HFFc6 (cell line): ENCODE results near the gene NUCB2. TPM values are rescaled to one million over a fixed set of nuclear protein-coding genes. Genes with fewer than 3 reads are reported as not detected.

Source experiments
- DNase-seq: peaks from one replicate; pipeline ENCODE4 v3.0.0-alpha.2; 2018
- H3K27ac Mint-ChIP-seq: 2 replicates; pipeline ENCODE4 v1.8.0; 2020; ENCODE audit warnings: mild to moderate bottlenecking, mixed read lengths
- H3K27me3 Mint-ChIP-seq: 2 replicates; pipeline ENCODE4 v1.8.0; 2021; ENCODE audit warnings: mild to moderate bottlenecking, moderate library complexity, mixed read lengths; ENCODE audit not compliant: insufficient read depth
- H3K36me3 Mint-ChIP-seq: 2 replicates; pipeline ENCODE4 v1.8.0; 2021; ENCODE audit warnings: low read depth, mixed read lengths
- H3K4me1 Mint-ChIP-seq: 2 replicates; pipeline ENCODE4 v1.8.0; 2020; ENCODE audit warnings: low read depth, mixed read lengths
- H3K4me3 Mint-ChIP-seq: 2 replicates; pipeline ENCODE4 v1.8.0; 2020; ENCODE audit warnings: mild to moderate bottlenecking, moderate library complexity, mixed read lengths
- H3K9me3 Mint-ChIP-seq: 2 replicates; pipeline ENCODE4 v1.8.0; 2020; ENCODE audit warnings: mild to moderate bottlenecking, mixed read lengths
- CTCF ChIP-seq: fragments of 200-600 bp; sonication (generic); IDR thresholded peaks from 2 replicates; pipeline ENCODE4 v1.5.0; 2021; ENCODE audit warnings: antibody characterized with exemption, mild to moderate bottlenecking
- total RNA-seq, 6 experiments: library from RNA; stranded (reverse); fragmentation: NEBNext Ultra II Directional; extraction: Animal tissue kit (Norgen Biotek cat#: 25700); gene quantifications; 2 replicates in 1 of 6; 3 replicates in 5 of 6; pipeline ENCODE4 v1.2.3, GENCODE V29; 2021

Gene NUCB2
- total RNA-seq, 6 experiments from 2014 or later, result 124 to 180 (median 161) TPM

DNA sequence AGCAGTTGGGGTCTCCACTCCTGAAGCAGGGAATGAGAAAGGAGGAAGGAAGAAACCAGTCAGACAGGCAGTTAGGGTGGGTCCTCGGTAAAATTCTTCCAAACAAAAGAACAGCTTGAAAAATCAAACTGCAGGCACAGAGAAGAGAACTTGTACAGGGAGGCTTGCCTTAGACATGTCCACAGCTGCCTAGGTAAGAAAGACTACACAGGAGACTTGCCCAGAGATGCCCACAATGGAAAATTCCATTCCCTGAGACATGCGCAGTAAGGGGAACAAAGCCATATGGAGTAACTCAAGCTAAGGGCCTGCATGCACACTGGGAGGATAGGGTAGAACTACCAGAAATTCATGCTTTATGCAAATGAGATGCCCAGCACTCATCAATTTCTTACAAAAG lies 102.1 kb downstream of the NUCB2 start:
- no peak for DNase-seq
- TF ChIP-seq CTCF, result no peak
- H3K4me3 Mint-ChIP-seq, result no peak overlapping the region
- H3K27me3 Mint-ChIP-seq, result no peaks in the 10 kb centered on the region
- no peak overlapping the region for H3K27ac Mint-ChIP-seq
- H3K4me1 Mint-ChIP-seq, result peaks cover 39% of the 10 kb centered on the region
- peaks cover 35% of the 10 kb centered on the region for H3K36me3 Mint-ChIP-seq
- peaks cover 2% of the 10 kb centered on the region; the same call in 1 of the 2 replicates for H3K9me3 Mint-ChIP-seq

- Mint-ChIP-seq H3K27ac (no peak overlapping the region), H3K27me3 (no peaks in the 10 kb centered on the region; the same call in 1 of the 2 replicates), H3K4me1 (peaks cover 46% of the 10 kb centered on the region), H3K36me3 (peaks cover 26% of the 10 kb centered on the region), H3K4me3 (no peak overlapping the region), H3K9me3 (no peaks in the 10 kb centered on the region)
- no peak for TF ChIP-seq CTCF
- no peak for DNase-seq
Measured at GRCh38 chr11:17379383-17380180, 103.0 kb downstream of the NUCB2 start.

DNA sequence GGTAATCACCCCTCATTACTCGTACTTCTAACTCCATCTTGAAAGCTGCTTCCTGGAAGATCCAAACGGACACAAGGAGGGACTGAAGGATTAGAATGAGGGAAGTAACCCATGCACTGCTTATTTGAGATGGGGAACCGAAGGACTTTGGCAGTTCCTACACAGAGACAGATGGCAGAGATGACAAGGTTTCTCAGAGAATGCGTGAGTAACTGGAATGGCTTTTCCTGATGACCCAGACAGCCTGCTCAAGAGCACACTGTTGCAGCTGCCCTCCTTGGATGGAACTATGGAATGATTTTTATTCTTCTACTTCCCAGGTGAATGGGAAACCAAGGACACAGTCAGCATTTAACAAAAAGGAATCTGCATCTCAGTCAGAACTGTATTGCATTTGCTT lies 104.6 kb downstream of the NUCB2 start:
- peaks cover 47% of the 10 kb centered on the region for H3K4me1 Mint-ChIP-seq
- H3K36me3 Mint-ChIP-seq, result peaks cover 18% of the 10 kb centered on the region
- H3K27me3 Mint-ChIP-seq, result no peaks in the 10 kb centered on the region; the same call in 1 of the 2 replicates
- DNase-seq, result peak; percentile 57
- no peaks in the 10 kb centered on the region for H3K9me3 Mint-ChIP-seq
- no peak for TF ChIP-seq CTCF
- peak overlapping the region; percentile 62 for H3K4me3 Mint-ChIP-seq
- H3K27ac Mint-ChIP-seq, result peak overlapping the region; percentile 89

Other genes starting within 250 kb of the NUCB2 start
- 1,000 to 10,000 TPM in 5 of 6 experiments, 100 to 1,000 TPM in 1; 965 to 1,115 (median 1,072) TPM for gene RPS13, start 199.1 kb upstream of the NUCB2 start, total RNA-seq
- 10 to 100 TPM; 52.7 to 60.7 (median 57.6) TPM for gene PIK3C2A, start 68.8 kb upstream of the NUCB2 start, total RNA-seq
- gene NCR3LG1, start 75.1 kb downstream of the NUCB2 start, total RNA-seq, result 1 to 10 TPM; 2.2 to 3.4 (median 2.5) TPM
- not detected for gene KCNJ11, start 111.9 kb downstream of the NUCB2 start, total RNA-seq
- not detected for gene ABCC8, start 200.1 kb downstream of the NUCB2 start, total RNA-seq